Measurements from ENCODE around the gene MYLK. TPM values are rescaled to one million over a fixed set of nuclear protein-coding genes. Genes with fewer than 3 reads are reported as not detected.

Gene MYLK
- total and polyA plus RNA-seq, 2 of the 4 experiments (the other 2 are of a cell fraction): 299 to 484 TPM

- H3K9ac ChIP-seq (ENCODE audit: low read depth, low read length): no peak overlapping the region
- H4K8ac ChIP-seq (ENCODE audit: low read depth in 2 of 2, low read length in 2 of 2): no peak overlapping the region
- H3K4me2 ChIP-seq (ENCODE audit: low read depth, low read length): no peak overlapping the region
- ChIA-PET CTCF (no interaction called here), POLR2A (ENCODE audit: unreplicated experiment) (no interaction called here)
- H3K56ac ChIP-seq (ENCODE audit: extremely low read depth, insufficient read depth, low read length): no peak overlapping the region
- no peaks in the 10 kb centered on the region for H3K4me1 ChIP-seq (ENCODE audit: control insufficient read depth, insufficient read depth, low read length)
- DNase-seq (no peak), ATAC-seq (ENCODE audit: low read depth) (no peak)
- dilution Hi-C loops (cut with HindIII; ENCODE audit: low sequenced_read_pairs, unreplicated experiment): no loop called here
- H2BK120ac ChIP-seq (ENCODE audit: low read depth, low read length): no peak overlapping the region
- no peaks in the 10 kb centered on the region for H3K9me1 ChIP-seq (ENCODE audit: insufficient read depth, low read length)
- H2BK15ac ChIP-seq (ENCODE audit: low read depth, low read length): no peak overlapping the region
- no peak overlapping the region for H2AK5ac ChIP-seq (ENCODE audit: low read depth, low read length)
- BruUV-seq (replicated peaks): no TSS peak
- no peak overlapping the region for H3K4me3 ChIP-seq (ENCODE audit: insufficient read depth, low read depth, low read length)
- H2BK5ac ChIP-seq (ENCODE audit: low read depth, low read length, poor library complexity, severe bottlenecking): no peak overlapping the region
- H3K4ac ChIP-seq (ENCODE audit: low read depth, low read length): no peak overlapping the region
- no peak overlapping the region for H3K18ac ChIP-seq (ENCODE audit: low read depth, low read length)
- H3K79me1 ChIP-seq (ENCODE audit: low read depth in 1 of 2, low read length in 2 of 2): peaks cover 7 to 17% of the 10 kb centered on the region in 2 experiments
- no peak overlapping the region for H3K14ac ChIP-seq (replicated peaks; ENCODE audit: low read depth, low read length)
- H4K91ac ChIP-seq (ENCODE audit: insufficient read depth, low read depth, low read length): no peak overlapping the region
- H3K27ac ChIP-seq (ENCODE audit: insufficient read depth, low read length): no peak overlapping the region
- no peak for TF ChIP-seq RFX5 (IDR thresholded peaks at IDR 0.05; ENCODE audit: low read depth, low read length)
- no peak for TF ChIP-seq FOS (IDR thresholded peaks at IDR 0.05; ENCODE audit: low read depth, low read length)
- no peak overlapping the region for H2BK20ac ChIP-seq (ENCODE audit: low read depth, low read length)
- H3K27me3 ChIP-seq (ENCODE audit: control insufficient read depth, insufficient read depth, low read length): no peaks in the 10 kb centered on the region
- intact Hi-C loops (cut with micrococcal nuclease): no loop called here
- in situ Hi-C loops (cut with MboI; ENCODE audit: low sequenced_read_pairs): no loop called here
- no peak overlapping the region for H2AFZ ChIP-seq (replicated peaks; ENCODE audit: low read length, poor library complexity)
- H3K23ac ChIP-seq (ENCODE audit: low read depth, low read length): no peak overlapping the region
- no peak overlapping the region for H2AK9ac ChIP-seq (replicated peaks; ENCODE audit: low read depth, low read length, poor library complexity)
- no peak overlapping the region for H4K5ac ChIP-seq (ENCODE audit: low read depth, low read length)
- H3K9me3 ChIP-seq (ENCODE audit: control insufficient read depth, insufficient read depth, low read length): no peaks in the 10 kb centered on the region
- peaks cover 23% of the 10 kb centered on the region for H3K36me3 ChIP-seq (ENCODE audit: control insufficient read depth, insufficient read depth, low read length)
- H4K20me1 ChIP-seq (ENCODE audit: insufficient read depth, low read length): no peaks in the 10 kb centered on the region
- no CpG with 5 or more reads among the region's 9 CpGs for WGBS, 2 experiments (ENCODE audit: extremely low coverage in 2 of 2, insufficient read length in 1 of 2)
Observed at GRCh38 chr3:123929325-123929724, 45.2 kb upstream of the MYLK start.

Measured in IMR-90 (cell line).